ENCODE results near the gene ZNF292. TPM values are rescaled to one million over a fixed set of nuclear protein-coding genes. Genes with fewer than 3 reads are reported as not detected.

The ZNF292 gene
- total and polyA plus RNA-seq, 2 donors (not counting 1 experiment from before 2014, with no cell fraction given), result 14.3 to 23.6 TPM

GRCh38 chr6:87171938-87172633, 16.7 kb downstream of the ZNF292 start:
- H3K27me3 ChIP-seq (ENCODE audit: control insufficient read depth, insufficient read depth, low read length), result no peaks in the 10 kb centered on the region
- H3K79me2 ChIP-seq (ENCODE audit: control insufficient read depth, insufficient read depth, low read length), result peaks cover 91% of the 10 kb centered on the region
- no peaks in the 10 kb centered on the region for H3K36me3 ChIP-seq (ENCODE audit: control insufficient read depth, insufficient read depth, low read length)
- H3K4me3 ChIP-seq (replicated peaks in 1 of 4; ENCODE audit: control extremely low read depth in 1 of 4, insufficient read depth in 1 of 4, low read depth in 3 of 4, low read length in 4 of 4), result no peak overlapping the region
- H3K9me3 ChIP-seq (ENCODE audit: control insufficient read depth, insufficient read depth, low read depth, low read length), result no peaks in the 10 kb centered on the region
- H3K27ac ChIP-seq (ENCODE audit: insufficient read depth, low read length), result no peak overlapping the region
- DNase-seq (ENCODE audit: low read depth in 2 of 2), result no peak
- peaks cover 2% of the 10 kb centered on the region for H4K20me1 ChIP-seq (ENCODE audit: control insufficient read depth, extremely low read depth, insufficient read depth, low read length)
- TF ChIP-seq, protein P1, sequence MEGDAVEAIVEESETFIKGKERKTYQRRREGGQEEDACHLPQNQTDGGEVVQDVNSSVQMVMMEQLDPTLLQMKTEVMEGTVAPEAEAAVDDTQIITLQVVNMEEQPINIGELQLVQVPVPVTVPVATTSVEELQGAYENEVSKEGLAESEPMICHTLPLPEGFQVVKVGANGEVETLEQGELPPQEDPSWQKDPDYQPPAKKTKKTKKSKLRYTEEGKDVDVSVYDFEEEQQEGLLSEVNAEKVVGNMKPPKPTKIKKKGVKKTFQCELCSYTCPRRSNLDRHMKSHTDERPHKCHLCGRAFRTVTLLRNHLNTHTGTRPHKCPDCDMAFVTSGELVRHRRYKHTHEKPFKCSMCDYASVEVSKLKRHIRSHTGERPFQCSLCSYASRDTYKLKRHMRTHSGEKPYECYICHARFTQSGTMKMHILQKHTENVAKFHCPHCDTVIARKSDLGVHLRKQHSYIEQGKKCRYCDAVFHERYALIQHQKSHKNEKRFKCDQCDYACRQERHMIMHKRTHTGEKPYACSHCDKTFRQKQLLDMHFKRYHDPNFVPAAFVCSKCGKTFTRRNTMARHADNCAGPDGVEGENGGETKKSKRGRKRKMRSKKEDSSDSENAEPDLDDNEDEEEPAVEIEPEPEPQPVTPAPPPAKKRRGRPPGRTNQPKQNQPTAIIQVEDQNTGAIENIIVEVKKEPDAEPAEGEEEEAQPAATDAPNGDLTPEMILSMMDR (conservative IDR thresholded peaks at IDR 0.05 in 1 of 2, IDR thresholded peaks at IDR 0.05 in 1 of 2; ENCODE audit: low read depth in 1 of 2, low read length in 2 of 2), result no peak
- no peak for TF ChIP-seq EZH2 (IDR thresholded peaks at IDR 0.05; ENCODE audit: low read length, missing control alignments)
- H3K4me1 ChIP-seq (ENCODE audit: control insufficient read depth, extremely low read depth, insufficient read depth, low read length), result no peaks in the 10 kb centered on the region
- no peak overlapping the region for H3K4me2 ChIP-seq (ENCODE audit: extremely low read depth, insufficient read depth, low read length)
- H3K9ac ChIP-seq (ENCODE audit: insufficient read depth, low read length), result no peak overlapping the region
- H2AFZ ChIP-seq (ENCODE audit: low read length), result no peak overlapping the region

- TF ChIP-seq EZH2 (IDR thresholded peaks at IDR 0.05; ENCODE audit: low read length, missing control alignments), result no peak
- TF ChIP-seq, protein P1 (conservative IDR thresholded peaks at IDR 0.05 in 1 of 2, IDR thresholded peaks at IDR 0.05 in 1 of 2; ENCODE audit: low read depth in 1 of 2, low read length in 2 of 2), result no peak
- H3K9me3 ChIP-seq (ENCODE audit: control insufficient read depth, insufficient read depth, low read depth, low read length), result no peaks in the 10 kb centered on the region
- H4K20me1 ChIP-seq (ENCODE audit: control insufficient read depth, extremely low read depth, insufficient read depth, low read length), result peaks cover 4% of the 10 kb centered on the region
- H3K79me2 ChIP-seq (ENCODE audit: control insufficient read depth, insufficient read depth, low read length), result peaks cover 88% of the 10 kb centered on the region
- no peaks in the 10 kb centered on the region for H3K27me3 ChIP-seq (ENCODE audit: control insufficient read depth, insufficient read depth, low read length)
- no peak overlapping the region for H3K27ac ChIP-seq (ENCODE audit: insufficient read depth, low read length)
- H3K4me2 ChIP-seq (ENCODE audit: extremely low read depth, insufficient read depth, low read length), result no peak overlapping the region
- no peak for DNase-seq (ENCODE audit: low read depth in 2 of 2)
- no peaks in the 10 kb centered on the region for H3K36me3 ChIP-seq (ENCODE audit: control insufficient read depth, insufficient read depth, low read length)
- H3K4me1 ChIP-seq (ENCODE audit: control insufficient read depth, extremely low read depth, insufficient read depth, low read length), result no peaks in the 10 kb centered on the region
- H2AFZ ChIP-seq (ENCODE audit: low read length), result no peak overlapping the region
- no peak overlapping the region for H3K9ac ChIP-seq (ENCODE audit: insufficient read depth, low read length)
- no peak overlapping the region for H3K4me3 ChIP-seq (replicated peaks in 1 of 4; ENCODE audit: control extremely low read depth in 1 of 4, insufficient read depth in 1 of 4, low read depth in 3 of 4, low read length in 4 of 4)
Observed at GRCh38 chr6:87174078-87174579, 18.8 kb downstream of the ZNF292 start.

DNA sequence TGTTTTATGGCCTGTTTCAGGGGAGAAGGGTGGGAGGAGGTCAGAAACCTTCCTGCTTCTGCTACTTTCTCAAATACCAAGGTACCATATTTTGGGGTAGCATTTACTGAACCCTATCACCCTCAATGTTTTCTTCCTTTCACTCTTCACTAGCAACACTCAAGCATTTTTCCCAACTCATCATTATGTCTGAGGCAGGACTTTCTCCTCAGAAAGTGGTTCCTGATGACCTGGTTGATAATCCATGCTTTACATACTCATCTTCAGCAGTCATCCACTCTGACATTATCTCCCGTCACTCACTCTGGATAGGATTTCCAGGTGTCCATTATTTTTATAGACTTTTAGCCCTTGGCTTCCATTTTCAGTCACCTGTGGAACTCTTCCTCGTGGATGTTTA, 21.1 kb downstream of the ZNF292 start:
- Histone ChIP-seq H3K27ac (ENCODE audit: insufficient read depth, low read length) (no peak overlapping the region), H4K20me1 (ENCODE audit: control insufficient read depth, extremely low read depth, insufficient read depth, low read length) (peaks cover 4% of the 10 kb centered on the region)

More for the DNA sequence above, 21.1 kb downstream of the ZNF292 start:
- Histone ChIP-seq H3K36me3 (ENCODE audit: control insufficient read depth, insufficient read depth, low read length) (no peaks in the 10 kb centered on the region), H2AFZ (ENCODE audit: low read length) (no peak overlapping the region), H3K4me2 (ENCODE audit: extremely low read depth, insufficient read depth, low read length) (no peak overlapping the region), H3K9ac (ENCODE audit: insufficient read depth, low read length) (no peak overlapping the region), H3K27me3 (ENCODE audit: control insufficient read depth, insufficient read depth, low read length) (no peaks in the 10 kb centered on the region), H3K9me3 (ENCODE audit: control insufficient read depth, insufficient read depth, low read depth, low read length) (no peaks in the 10 kb centered on the region), H3K4me1 (ENCODE audit: control insufficient read depth, extremely low read depth, insufficient read depth, low read length) (no peaks in the 10 kb centered on the region), H3K79me2 (ENCODE audit: control insufficient read depth, insufficient read depth, low read length) (peaks cover 86% of the 10 kb centered on the region), H3K4me3 (replicated peaks in 1 of 4; ENCODE audit: control extremely low read depth in 1 of 4, insufficient read depth in 1 of 4, low read depth in 3 of 4, low read length in 4 of 4) (no peak overlapping the region)
- no peak for DNase-seq (ENCODE audit: low read depth in 2 of 2)
- TF ChIP-seq EZH2 (IDR thresholded peaks at IDR 0.05; ENCODE audit: low read length, missing control alignments), result no peak
- TF ChIP-seq, protein P1 (conservative IDR thresholded peaks at IDR 0.05 in 1 of 2, IDR thresholded peaks at IDR 0.05 in 1 of 2; ENCODE audit: low read depth in 1 of 2, low read length in 2 of 2), result no peak
